ENCODE measurements around the gene PRR5L. TPM values are rescaled to one million over a fixed set of nuclear protein-coding genes. Genes with fewer than 3 reads are reported as not detected.

PRR5L gene
- polyA plus RNA-seq, 3 donors, result 3.5 to 16.0 (median 7.4) TPM

DNA sequence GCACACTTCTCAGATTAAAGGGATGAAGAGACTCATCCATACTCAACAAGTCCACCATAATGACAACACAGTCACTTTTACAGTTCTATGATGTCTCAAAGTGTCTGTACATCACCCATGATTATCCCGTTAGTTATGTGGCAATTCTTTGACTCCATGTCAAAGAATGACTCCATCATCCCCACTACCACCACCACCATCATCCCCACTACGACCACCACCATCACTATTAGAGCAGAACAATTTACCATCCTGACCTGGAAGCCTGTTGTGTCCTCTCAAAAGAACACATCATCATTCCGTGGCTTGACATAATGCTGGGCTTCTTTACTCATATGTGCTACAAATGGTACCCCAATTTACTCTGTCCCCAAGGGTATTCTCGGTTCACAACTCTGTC lies 13.7 kb downstream of the PRR5L start:
- H3K4me3 Mint-ChIP-seq, result no peak overlapping the region
- Histone ChIP-seq H3K4me2 (replicated peaks; ENCODE audit: extremely low read depth, low read length, poor library complexity, severe bottlenecking) (no peak overlapping the region), H3K27me3 (ENCODE audit: control insufficient read depth in 2 of 2, insufficient read depth in 2 of 2, low read length in 2 of 2) (peaks cover 0 to 5% of the 10 kb centered on the region in 2 donors), H3K27ac (ENCODE audit: low read depth in 1 of 2, low read length in 2 of 2) (no peak overlapping the region), H3K4me3 (replicated peaks in 1 of 3; ENCODE audit: low read depth in 2 of 3, low read length in 3 of 3) (no peak overlapping the region), H3K79me2 (ENCODE audit: insufficient read depth, low read length) (no peaks in the 10 kb centered on the region), H3K36me3 (replicated peaks in 1 of 2; ENCODE audit: control insufficient read depth in 1 of 2, insufficient read depth in 2 of 2, low read length in 2 of 2) (no peaks in the 10 kb centered on the region), H3K9ac (ENCODE audit: insufficient read depth, low read length, poor library complexity, severe bottlenecking) (no peak overlapping the region), H4K20me1 (ENCODE audit: insufficient read depth, low read length) (no peaks in the 10 kb centered on the region), H2AFZ (ENCODE audit: insufficient read depth, low read depth, low read length, poor library complexity, severe bottlenecking) (no peak overlapping the region), H3K9me3 (replicated peaks in 1 of 2; ENCODE audit: control insufficient read depth in 1 of 2, insufficient read depth in 1 of 2, low read length in 2 of 2) (no peaks in the 10 kb centered on the region), H3K4me1 (ENCODE audit: control insufficient read depth in 1 of 2, insufficient read depth in 2 of 2, low read length in 2 of 2) (peaks cover under 1 to 7% of the 10 kb centered on the region in 2 donors)
- DNase-seq, result no peak
- H3K27ac Mint-ChIP-seq, result no peak overlapping the region
- WGBS (ENCODE audit: insufficient coverage), result 97% methylated on average over 4 of the region's 4 CpGs
- H3K4me1 Mint-ChIP-seq, result peaks cover 6% of the 10 kb centered on the region
- peaks cover 0 to 2% (median 0%) of the 10 kb centered on the region in 7 donors for H3K9me3 Mint-ChIP-seq
- TF ChIP-seq, protein P1, sequence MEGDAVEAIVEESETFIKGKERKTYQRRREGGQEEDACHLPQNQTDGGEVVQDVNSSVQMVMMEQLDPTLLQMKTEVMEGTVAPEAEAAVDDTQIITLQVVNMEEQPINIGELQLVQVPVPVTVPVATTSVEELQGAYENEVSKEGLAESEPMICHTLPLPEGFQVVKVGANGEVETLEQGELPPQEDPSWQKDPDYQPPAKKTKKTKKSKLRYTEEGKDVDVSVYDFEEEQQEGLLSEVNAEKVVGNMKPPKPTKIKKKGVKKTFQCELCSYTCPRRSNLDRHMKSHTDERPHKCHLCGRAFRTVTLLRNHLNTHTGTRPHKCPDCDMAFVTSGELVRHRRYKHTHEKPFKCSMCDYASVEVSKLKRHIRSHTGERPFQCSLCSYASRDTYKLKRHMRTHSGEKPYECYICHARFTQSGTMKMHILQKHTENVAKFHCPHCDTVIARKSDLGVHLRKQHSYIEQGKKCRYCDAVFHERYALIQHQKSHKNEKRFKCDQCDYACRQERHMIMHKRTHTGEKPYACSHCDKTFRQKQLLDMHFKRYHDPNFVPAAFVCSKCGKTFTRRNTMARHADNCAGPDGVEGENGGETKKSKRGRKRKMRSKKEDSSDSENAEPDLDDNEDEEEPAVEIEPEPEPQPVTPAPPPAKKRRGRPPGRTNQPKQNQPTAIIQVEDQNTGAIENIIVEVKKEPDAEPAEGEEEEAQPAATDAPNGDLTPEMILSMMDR (IDR thresholded peaks at IDR 0.05), result no peak
- intact Hi-C loops (cut with micrococcal nuclease), result no loop called here
- H3K36me3 Mint-ChIP-seq, result no peaks in the 10 kb centered on the region
- H3K27me3 Mint-ChIP-seq (ENCODE audit: low read depth in 3 of 3), result peaks cover 0 to 9% (median 6%) of the 10 kb centered on the region in 3 donors

DNA sequence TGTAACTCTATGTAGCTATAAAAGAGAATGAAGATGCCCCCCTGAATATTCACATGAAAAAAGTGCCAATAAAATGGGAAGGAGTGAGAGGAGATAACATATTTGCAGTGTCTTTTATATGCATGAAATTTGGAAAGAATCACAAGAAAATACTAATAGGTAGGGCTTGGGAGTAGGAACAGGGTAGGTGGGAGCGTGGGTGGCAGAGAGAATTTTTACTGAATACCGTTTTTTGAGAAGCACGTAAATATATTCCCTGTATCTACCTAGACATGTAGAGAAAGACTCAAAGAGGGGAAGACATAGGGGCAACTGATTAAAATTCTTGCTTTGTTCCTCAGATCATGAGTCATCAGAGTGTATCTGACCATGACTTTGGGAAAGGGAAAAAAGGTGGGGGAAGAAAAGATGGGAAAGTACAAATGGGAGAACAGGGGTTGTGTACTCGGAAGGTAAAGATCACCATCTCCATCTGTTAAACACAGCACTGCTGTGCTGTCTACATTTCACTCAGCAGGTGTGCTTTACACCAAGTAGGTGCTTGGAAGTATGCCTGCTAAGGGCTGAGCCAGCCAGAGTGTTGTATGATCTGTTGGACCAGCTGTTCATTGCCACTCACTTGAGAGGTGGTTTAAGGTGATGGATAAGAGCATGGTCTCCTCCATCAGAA lies 16.0 kb downstream of the PRR5L start:
- no peak overlapping the region for H3K4me3 ChIP-seq (replicated peaks in 1 of 3; ENCODE audit: low read depth in 2 of 3, low read length in 3 of 3)
- TF ChIP-seq, protein P1 (IDR thresholded peaks at IDR 0.05), result no peak
- H3K27ac Mint-ChIP-seq, result no peak overlapping the region
- no peaks in the 10 kb centered on the region for H3K79me2 ChIP-seq (ENCODE audit: insufficient read depth, low read length)
- no peaks in the 10 kb centered on the region for H3K36me3 Mint-ChIP-seq
- H2AFZ ChIP-seq (ENCODE audit: insufficient read depth, low read depth, low read length, poor library complexity, severe bottlenecking), result no peak overlapping the region
- no peaks in the 10 kb centered on the region for H3K9me3 ChIP-seq (replicated peaks in 1 of 2; ENCODE audit: control insufficient read depth in 1 of 2, insufficient read depth in 1 of 2, low read length in 2 of 2)
- peaks cover 0 to 12% (median 6%) of the 10 kb centered on the region in 3 donors for H3K27me3 Mint-ChIP-seq (ENCODE audit: low read depth in 3 of 3)
- WGBS (ENCODE audit: insufficient coverage), result 100% methylated on average over 1 of the region's 4 CpGs
- H3K4me1 ChIP-seq (ENCODE audit: control insufficient read depth in 1 of 2, insufficient read depth in 2 of 2, low read length in 2 of 2), result no peaks in the 10 kb centered on the region
- peaks cover 0 to 3% (median 0%) of the 10 kb centered on the region in 7 donors for H3K9me3 Mint-ChIP-seq
- no peak overlapping the region for H3K9ac ChIP-seq (ENCODE audit: insufficient read depth, low read length, poor library complexity, severe bottlenecking)
- H3K27me3 ChIP-seq (ENCODE audit: control insufficient read depth in 2 of 2, insufficient read depth in 2 of 2, low read length in 2 of 2), result peaks cover 0 to 5% of the 10 kb centered on the region in 2 donors
- no peak overlapping the region for H3K4me2 ChIP-seq (replicated peaks; ENCODE audit: extremely low read depth, low read length, poor library complexity, severe bottlenecking)
- H4K20me1 ChIP-seq (ENCODE audit: insufficient read depth, low read length), result no peaks in the 10 kb centered on the region
- intact Hi-C loops (cut with micrococcal nuclease), result no loop called here
- H3K27ac ChIP-seq (ENCODE audit: low read depth in 1 of 2, low read length in 2 of 2), result no peak overlapping the region
- H3K4me3 Mint-ChIP-seq, result no peak overlapping the region
- no peaks in the 10 kb centered on the region for H3K36me3 ChIP-seq (replicated peaks in 1 of 2; ENCODE audit: control insufficient read depth in 1 of 2, insufficient read depth in 2 of 2, low read length in 2 of 2)
- no peak for DNase-seq
- peaks cover 2% of the 10 kb centered on the region for H3K4me1 Mint-ChIP-seq

Measured in CD14-positive monocyte (primary cell).